Epithelial cell of proximal tubule (primary cell): ENCODE results near the gene GPATCH4. TPM values are rescaled to one million over a fixed set of nuclear protein-coding genes. Genes with fewer than 3 reads are reported as not detected.
A peak's percentile ranks its signal among the peaks of the same experiment; 100 is the strongest.

Experiments used
- DNase-seq: peaks from one replicate; pipeline ENCODE4 v3.0.0-alpha.2; 2011; ENCODE audit warnings: low read depth
- H3K4me3 ChIP-seq: 2 replicates; pipeline ENCODE4 v1.5.1; 2011; ENCODE audit warnings: low read depth, mild to moderate bottlenecking, low read length
- total RNA-seq: library from RNA; depleted of rRNA; stranded (reverse); fragments of >200 nt; gene quantifications from 2 replicates; pipeline ENCODE4 v1.2.3, GENCODE V29; 2015
- TF ChIP-seq, protein P1 (sequence below): conservative IDR thresholded peaks from 2 replicates; pipeline ENCODE4 v1.5.1; 2012; ENCODE audit warnings: low read depth, mild to moderate bottlenecking, low read length

Gene GPATCH4
- total RNA-seq, 1 donor from 2014 or later: 15.9 TPM

DNA sequence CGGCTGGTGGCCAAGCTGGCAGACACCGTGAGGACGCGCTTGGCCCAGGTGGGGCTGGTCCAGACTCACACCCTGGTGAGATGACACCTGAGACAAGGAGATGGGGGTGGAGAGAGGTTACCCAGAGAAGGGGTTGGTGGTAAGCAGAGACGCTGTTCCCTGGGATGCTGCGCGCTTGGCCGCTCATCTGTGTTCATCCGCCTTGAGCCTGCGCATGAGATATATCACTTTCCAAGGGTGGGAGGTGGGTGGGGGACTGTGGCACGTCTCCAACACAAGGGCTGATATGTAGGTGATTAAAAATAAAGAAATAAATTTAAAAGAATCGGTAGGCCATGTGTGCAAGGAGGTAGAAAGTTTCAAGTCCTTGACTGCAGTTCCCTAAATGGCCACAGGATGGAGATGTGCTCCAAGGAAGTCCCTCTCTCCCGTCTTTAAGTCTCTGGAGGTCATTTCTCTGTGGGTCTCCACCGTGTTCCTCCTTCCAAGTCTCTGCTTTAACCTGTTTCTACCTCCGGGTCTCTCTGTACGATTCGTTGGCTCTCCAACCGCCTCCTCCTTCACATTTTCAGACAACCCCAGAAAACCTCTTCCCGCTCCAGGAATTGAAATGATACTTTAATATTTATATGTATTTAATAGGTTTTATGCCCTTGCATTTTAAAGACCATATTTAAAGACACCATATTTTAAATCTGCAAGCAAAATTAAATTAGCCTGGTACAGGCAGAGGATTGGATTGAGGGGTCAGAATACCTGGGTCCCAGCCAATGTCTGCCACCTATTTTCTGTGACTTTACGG, 17.3 kb downstream of the GPATCH4 start:
- DNase-seq: peak; percentile 53
- TF ChIP-seq, protein P1, sequence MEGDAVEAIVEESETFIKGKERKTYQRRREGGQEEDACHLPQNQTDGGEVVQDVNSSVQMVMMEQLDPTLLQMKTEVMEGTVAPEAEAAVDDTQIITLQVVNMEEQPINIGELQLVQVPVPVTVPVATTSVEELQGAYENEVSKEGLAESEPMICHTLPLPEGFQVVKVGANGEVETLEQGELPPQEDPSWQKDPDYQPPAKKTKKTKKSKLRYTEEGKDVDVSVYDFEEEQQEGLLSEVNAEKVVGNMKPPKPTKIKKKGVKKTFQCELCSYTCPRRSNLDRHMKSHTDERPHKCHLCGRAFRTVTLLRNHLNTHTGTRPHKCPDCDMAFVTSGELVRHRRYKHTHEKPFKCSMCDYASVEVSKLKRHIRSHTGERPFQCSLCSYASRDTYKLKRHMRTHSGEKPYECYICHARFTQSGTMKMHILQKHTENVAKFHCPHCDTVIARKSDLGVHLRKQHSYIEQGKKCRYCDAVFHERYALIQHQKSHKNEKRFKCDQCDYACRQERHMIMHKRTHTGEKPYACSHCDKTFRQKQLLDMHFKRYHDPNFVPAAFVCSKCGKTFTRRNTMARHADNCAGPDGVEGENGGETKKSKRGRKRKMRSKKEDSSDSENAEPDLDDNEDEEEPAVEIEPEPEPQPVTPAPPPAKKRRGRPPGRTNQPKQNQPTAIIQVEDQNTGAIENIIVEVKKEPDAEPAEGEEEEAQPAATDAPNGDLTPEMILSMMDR: peak; percentile 92
- no peak overlapping the region for H3K4me3 ChIP-seq

DNA sequence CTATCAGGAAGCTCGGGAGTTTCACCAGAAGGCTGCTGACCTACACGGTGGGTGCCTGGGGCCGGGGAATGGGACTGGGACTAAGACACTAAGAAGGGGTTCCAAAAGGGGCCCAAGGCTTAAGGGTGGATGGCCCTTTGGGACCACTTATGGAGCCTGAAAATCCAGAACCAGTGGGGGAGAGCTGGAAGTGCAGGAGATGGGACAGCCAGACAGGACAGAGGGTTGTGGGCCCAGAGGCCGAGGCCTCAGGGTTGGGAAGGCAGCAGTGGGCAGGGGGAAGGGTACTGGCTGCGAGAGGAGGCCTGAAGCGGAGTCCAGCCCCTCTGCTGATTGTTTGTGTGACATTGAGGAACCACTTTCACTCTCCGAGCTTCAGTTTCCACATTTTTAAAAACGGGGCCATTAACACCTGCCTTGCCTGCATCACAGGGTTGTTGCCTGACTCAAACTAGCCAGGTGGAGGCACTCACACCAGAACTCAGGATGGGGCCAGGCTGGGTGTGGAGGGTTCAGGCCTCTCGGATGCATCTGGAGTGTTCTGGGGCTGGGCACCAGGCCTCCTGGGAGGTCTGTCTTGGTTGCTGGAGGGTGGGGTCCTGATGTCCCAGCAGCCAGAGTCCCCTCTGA, 18.8 kb downstream of the GPATCH4 start:
- DNase-seq: no peak
- TF ChIP-seq, protein P1: no peak
- H3K4me3 ChIP-seq: no peak overlapping the region

DNA sequence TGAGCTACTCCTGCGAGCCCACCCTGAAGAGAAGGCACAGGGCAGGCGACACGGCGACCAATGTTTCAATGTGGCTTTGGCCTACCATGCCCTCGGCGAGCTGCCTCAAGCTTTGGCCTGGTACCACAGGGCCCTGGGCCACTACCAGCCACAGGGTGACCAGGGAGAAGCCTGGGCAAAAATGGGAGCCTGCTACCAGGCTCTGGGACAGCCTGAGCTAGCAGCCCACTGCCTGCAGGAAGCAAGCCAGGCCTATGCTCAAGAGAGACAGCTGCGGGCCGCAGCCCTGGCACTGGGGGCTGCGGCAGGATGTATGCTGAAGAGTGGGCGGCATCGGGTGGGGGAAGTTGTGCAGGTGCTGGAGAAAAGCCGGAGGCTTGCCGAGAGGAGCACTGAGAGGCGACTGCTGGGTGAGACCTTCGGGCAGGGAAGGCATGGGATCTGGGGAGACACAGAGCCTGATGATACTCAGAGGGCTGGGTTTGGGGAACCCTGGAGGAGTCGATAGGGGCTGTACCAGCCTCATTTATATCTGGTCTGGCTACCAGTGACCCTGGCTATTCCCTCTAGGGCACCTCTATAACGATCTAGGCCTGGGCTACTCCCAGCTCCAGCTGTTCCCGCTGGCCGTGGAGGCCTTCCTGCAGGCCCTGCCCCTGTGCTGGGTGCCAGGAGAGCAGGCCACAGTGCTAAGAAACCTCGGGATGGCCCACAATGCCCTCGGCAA, 19.5 kb downstream of the GPATCH4 start:
- DNase-seq: no peak
- no peak overlapping the region for H3K4me3 ChIP-seq
- TF ChIP-seq, protein P1: no peak

DNA sequence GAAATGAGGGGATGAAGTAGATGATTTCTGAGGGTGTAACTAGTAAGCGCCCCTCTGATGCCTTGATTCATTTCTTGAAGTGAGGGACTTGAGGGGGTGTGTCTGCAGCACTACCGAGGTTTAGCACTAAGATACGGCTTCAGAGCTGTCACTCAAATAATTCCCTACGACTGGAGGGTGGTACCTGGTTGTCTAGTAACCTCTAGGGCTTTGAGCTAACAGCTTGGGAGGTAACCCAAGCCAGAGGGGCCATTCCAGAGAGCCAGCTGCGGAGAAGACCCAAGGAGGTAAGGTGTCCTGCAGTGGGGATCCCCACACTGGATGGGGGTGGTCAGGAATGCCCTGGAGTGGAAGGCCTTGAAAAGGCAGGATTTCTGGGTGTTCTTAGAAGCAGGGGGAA, 21.8 kb downstream of the GPATCH4 start, which contains the start of gene TTC24:
Gene TTC24, plus strand, starts transcription at position 252 of the 400 bp plus-strand sequence. CDS start 1,642 bp downstream, outside the sequence.
- no peak within 1 kb of the TSS for H3K4me3 ChIP-seq
- TF ChIP-seq, protein P1: no peak
- DNase-seq: no peak

DNA sequence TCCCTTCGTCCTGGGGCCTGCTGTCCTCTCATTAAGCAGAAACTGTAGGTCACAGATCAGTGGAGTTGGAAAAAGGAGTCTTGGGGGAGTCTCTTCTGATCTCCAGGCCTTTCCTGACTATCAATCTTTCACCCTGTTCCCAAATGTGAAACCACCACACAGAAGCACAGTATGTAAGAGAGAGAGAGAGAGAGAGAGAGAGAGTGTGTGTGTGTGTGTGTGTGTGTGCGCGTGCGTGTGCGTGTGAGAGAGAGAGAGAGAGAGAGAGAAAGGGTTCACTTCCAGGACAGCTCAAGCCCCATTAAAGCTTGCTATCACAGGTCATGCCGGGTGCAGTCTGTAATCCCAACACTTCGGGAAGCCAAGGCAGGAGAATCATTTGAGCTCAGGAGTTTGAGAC, 23.2 kb downstream of the GPATCH4 start:
- no peak overlapping the region for H3K4me3 ChIP-seq
- no peak for DNase-seq
- TF ChIP-seq, protein P1: no peak

DNA sequence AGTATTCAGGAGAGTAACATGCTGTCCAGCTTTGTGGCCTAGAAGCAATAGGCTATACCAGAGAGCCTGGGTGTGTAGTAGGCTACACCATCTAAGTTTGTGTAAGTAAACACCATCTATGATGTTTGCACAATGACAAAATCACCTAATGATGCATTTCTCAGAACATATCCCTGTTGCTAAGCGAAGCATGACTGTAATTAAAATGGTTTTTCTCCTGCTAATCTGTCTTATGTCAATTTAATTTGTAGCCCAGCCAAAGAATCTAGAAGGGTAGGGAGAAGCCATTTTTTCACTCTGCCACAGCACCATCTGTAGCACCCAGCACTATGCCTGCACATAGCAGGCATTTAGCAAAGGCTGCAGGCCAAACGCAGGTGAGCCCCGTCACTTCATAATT, 23.7 kb downstream of the GPATCH4 start:
- TF ChIP-seq, protein P1: no peak
- DNase-seq: no peak
- no peak overlapping the region for H3K4me3 ChIP-seq
